ENCODE data around the gene CENPVL1.

Gene CENPVL1

GRCh38 chrX:51747671-51748070, 37.4 kb downstream of the CENPVL1 start:
- Histone ChIP-seq H3K4me1 (ENCODE audit: low read length) (no peaks in the 10 kb centered on the region), H3K9ac (ENCODE audit: low read length) (no peak overlapping the region), H3K79me2 (ENCODE audit: low read length) (peaks cover 21% of the 10 kb centered on the region), H4K20me1 (ENCODE audit: insufficient read depth, low read length) (no peaks in the 10 kb centered on the region), H3K36me3 (replicated peaks; ENCODE audit: insufficient read depth, low read length) (no peaks in the 10 kb centered on the region), H2AFZ (ENCODE audit: low read length) (no peak overlapping the region), H3F3A (ENCODE audit: insufficient read depth, low read length) (no peaks in the 10 kb centered on the region), H3K4me3 (ENCODE audit: low read length) (no peak overlapping the region), H3K4me2 (ENCODE audit: low read depth, low read length) (no peak overlapping the region), H3K9me2 (replicated peaks; ENCODE audit: insufficient read depth, low read length) (no peaks in the 10 kb centered on the region), H3K27ac (ENCODE audit: low read length) (no peak overlapping the region), H3K9me3 (replicated peaks; ENCODE audit: insufficient read depth, low read length) (no peaks in the 10 kb centered on the region), H3K27me3 (replicated peaks; ENCODE audit: insufficient read depth, low read length) (no peaks in the 10 kb centered on the region)
- no peak for DNase-seq
- no peak for TF ChIP-seq EZH2phosphoT487 (IDR thresholded peaks at IDR 0.05; ENCODE audit: low read length)
- TF ChIP-seq EZH2 (optimal IDR thresholded peaks at IDR 0.05; ENCODE audit: low read depth, low read length) = no peak
- TF ChIP-seq CTCF (IDR thresholded peaks at IDR 0.05; ENCODE audit: low read length) = no peak

GRCh38 chrX:51759055-51759839, 48.9 kb downstream of the CENPVL1 start:
- TF ChIP-seq CTCF (IDR thresholded peaks at IDR 0.05; ENCODE audit: low read length) = no peak
- TF ChIP-seq EZH2 (optimal IDR thresholded peaks at IDR 0.05; ENCODE audit: low read depth, low read length) = no peak
- no peak for TF ChIP-seq EZH2phosphoT487 (IDR thresholded peaks at IDR 0.05; ENCODE audit: low read length)
- Histone ChIP-seq H3K79me2 (ENCODE audit: low read length) (no peaks in the 10 kb centered on the region), H3K4me2 (ENCODE audit: low read depth, low read length) (no peak overlapping the region), H3K27me3 (replicated peaks; ENCODE audit: insufficient read depth, low read length) (no peaks in the 10 kb centered on the region), H3K36me3 (replicated peaks; ENCODE audit: insufficient read depth, low read length) (no peaks in the 10 kb centered on the region), H3K27ac (ENCODE audit: low read length) (no peak overlapping the region), H2AFZ (ENCODE audit: low read length) (no peak overlapping the region), H3K4me3 (ENCODE audit: low read length) (no peak overlapping the region), H3F3A (ENCODE audit: insufficient read depth, low read length) (no peaks in the 10 kb centered on the region), H3K9me2 (replicated peaks; ENCODE audit: insufficient read depth, low read length) (no peaks in the 10 kb centered on the region), H3K9ac (ENCODE audit: low read length) (no peak overlapping the region), H3K9me3 (replicated peaks; ENCODE audit: insufficient read depth, low read length) (no peaks in the 10 kb centered on the region), H4K20me1 (ENCODE audit: insufficient read depth, low read length) (no peaks in the 10 kb centered on the region), H3K4me1 (ENCODE audit: low read length) (no peaks in the 10 kb centered on the region)
- DNase-seq = no peak

- Histone ChIP-seq H3F3A (ENCODE audit: insufficient read depth, low read length) (no peaks in the 10 kb centered on the region), H4K20me1 (ENCODE audit: insufficient read depth, low read length) (no peaks in the 10 kb centered on the region), H3K36me3 (replicated peaks; ENCODE audit: insufficient read depth, low read length) (no peaks in the 10 kb centered on the region), H3K79me2 (ENCODE audit: low read length) (no peaks in the 10 kb centered on the region), H3K9me2 (replicated peaks; ENCODE audit: insufficient read depth, low read length) (no peaks in the 10 kb centered on the region), H3K27ac (ENCODE audit: low read length) (no peak overlapping the region), H3K9ac (ENCODE audit: low read length) (no peak overlapping the region), H3K4me1 (ENCODE audit: low read length) (no peaks in the 10 kb centered on the region), H2AFZ (ENCODE audit: low read length) (no peak overlapping the region), H3K9me3 (replicated peaks; ENCODE audit: insufficient read depth, low read length) (no peaks in the 10 kb centered on the region), H3K4me3 (ENCODE audit: low read length) (no peak overlapping the region), H3K4me2 (ENCODE audit: low read depth, low read length) (no peak overlapping the region), H3K27me3 (replicated peaks; ENCODE audit: insufficient read depth, low read length) (no peaks in the 10 kb centered on the region)
- DNase-seq = no peak
- TF ChIP-seq EZH2phosphoT487 (IDR thresholded peaks at IDR 0.05; ENCODE audit: low read length) = no peak
- TF ChIP-seq CTCF (IDR thresholded peaks at IDR 0.05; ENCODE audit: low read length) = no peak
- no peak for TF ChIP-seq EZH2 (optimal IDR thresholded peaks at IDR 0.05; ENCODE audit: low read depth, low read length)
These were observed 50.3 kb downstream of the CENPVL1 start for GRCh38 chrX:51760657-51761056.

Data from MM.1S (cell line).